ENCODE results near the gene ALAS1. TPM values are rescaled to one million over a fixed set of nuclear protein-coding genes. Genes with fewer than 3 reads are reported as not detected.

The ALAS1 gene
- total and polyA plus RNA-seq, 9 of the 15 experiments (the other 6 are each of a cell fraction or from before 2014, with no cell fraction given), result 21.4 to 49.5 (median 34.4) TPM

- intact Hi-C loops (cut with micrococcal nuclease) (no loop called here), in situ Hi-C loops (cut with MboI) (no loop called here)
- FAIRE-seq (no peak), DNase-seq (ENCODE audit: extremely low read depth in 1 of 4, low spot score in 3 of 4) (no peak), ATAC-seq (no peak)
- H3K79me2 ChIP-seq (ENCODE audit: control insufficient read depth, insufficient read depth, low read length), result peaks cover 36% of the 10 kb centered on the region
- H3K9ac ChIP-seq (ENCODE audit: insufficient read depth in 1 of 2, low read depth in 2 of 2, low read length in 2 of 2), result no peak overlapping the region; a peak in 1 of 4 replicates
- no peaks in the 10 kb centered on the region for H4K20me1 ChIP-seq (replicated peaks; ENCODE audit: control insufficient read depth, insufficient read depth, low read length)
- H3K27me3 ChIP-seq (ENCODE audit: control insufficient read depth in 2 of 2, insufficient read depth in 2 of 2, low read length in 2 of 2), result no peaks in the 10 kb centered on the region
- no peak overlapping the region for H3K27ac ChIP-seq (ENCODE audit: extremely low read depth, low read depth, low read length)
- ChIA-PET POLR2A (interaction anchor here (0.6 kb wide), 1 partner anchor 16 kb away, joined by 3 read pairs; no protein-coding TSS in a partner anchor), CTCF (ENCODE audit: low intra/inter-chr PET ratio) (no interaction called here)
- H2AFZ ChIP-seq (ENCODE audit: low read depth, low read length), result no peak overlapping the region
- 10% methylated on average over 1 of the region's 1 CpG for WGBS (ENCODE audit: insufficient coverage, low coverage, missing lambda C conversion rate)
- H3K9me3 ChIP-seq (replicated peaks; ENCODE audit: control insufficient read depth, insufficient read depth, low read depth, low read length), result no peaks in the 10 kb centered on the region
- H3K4me1 ChIP-seq (replicated peaks in 1 of 2; ENCODE audit: control insufficient read depth in 2 of 2, insufficient read depth in 2 of 2, low read length in 2 of 2), result peaks cover 44 to 47% of the 10 kb centered on the region in 2 experiments
- peaks cover 3% of the 10 kb centered on the region; the same call in 1 of the 3 replicates for H3K36me3 ChIP-seq (ENCODE audit: control insufficient read depth, insufficient read depth, low read length)
- no peak overlapping the region for H3K4me2 ChIP-seq (ENCODE audit: insufficient read depth, low read length)
- H3K9me1 ChIP-seq (ENCODE audit: control insufficient read depth, insufficient read depth, low read length), result no peaks in the 10 kb centered on the region
- H3K4me3 ChIP-seq, result no peak overlapping the region
- BruUV-seq (replicated peaks), result no TSS peak
- TF ChIP-seq CBFA2T3 (IDR thresholded peaks at IDR 0.05), result peak; percentile 56
- 0 out of 4 replicates have a peak, but pooled peaks of 1 of the 2 experiments have one; percentile 30 for TF ChIP-seq RCOR1 (IDR thresholded peaks at IDR 0.05; ENCODE audit: borderline replicate concordance in 1 of 2, low read depth in 2 of 2, low read length in 2 of 2)
- TF ChIP-seq, protein P1, sequence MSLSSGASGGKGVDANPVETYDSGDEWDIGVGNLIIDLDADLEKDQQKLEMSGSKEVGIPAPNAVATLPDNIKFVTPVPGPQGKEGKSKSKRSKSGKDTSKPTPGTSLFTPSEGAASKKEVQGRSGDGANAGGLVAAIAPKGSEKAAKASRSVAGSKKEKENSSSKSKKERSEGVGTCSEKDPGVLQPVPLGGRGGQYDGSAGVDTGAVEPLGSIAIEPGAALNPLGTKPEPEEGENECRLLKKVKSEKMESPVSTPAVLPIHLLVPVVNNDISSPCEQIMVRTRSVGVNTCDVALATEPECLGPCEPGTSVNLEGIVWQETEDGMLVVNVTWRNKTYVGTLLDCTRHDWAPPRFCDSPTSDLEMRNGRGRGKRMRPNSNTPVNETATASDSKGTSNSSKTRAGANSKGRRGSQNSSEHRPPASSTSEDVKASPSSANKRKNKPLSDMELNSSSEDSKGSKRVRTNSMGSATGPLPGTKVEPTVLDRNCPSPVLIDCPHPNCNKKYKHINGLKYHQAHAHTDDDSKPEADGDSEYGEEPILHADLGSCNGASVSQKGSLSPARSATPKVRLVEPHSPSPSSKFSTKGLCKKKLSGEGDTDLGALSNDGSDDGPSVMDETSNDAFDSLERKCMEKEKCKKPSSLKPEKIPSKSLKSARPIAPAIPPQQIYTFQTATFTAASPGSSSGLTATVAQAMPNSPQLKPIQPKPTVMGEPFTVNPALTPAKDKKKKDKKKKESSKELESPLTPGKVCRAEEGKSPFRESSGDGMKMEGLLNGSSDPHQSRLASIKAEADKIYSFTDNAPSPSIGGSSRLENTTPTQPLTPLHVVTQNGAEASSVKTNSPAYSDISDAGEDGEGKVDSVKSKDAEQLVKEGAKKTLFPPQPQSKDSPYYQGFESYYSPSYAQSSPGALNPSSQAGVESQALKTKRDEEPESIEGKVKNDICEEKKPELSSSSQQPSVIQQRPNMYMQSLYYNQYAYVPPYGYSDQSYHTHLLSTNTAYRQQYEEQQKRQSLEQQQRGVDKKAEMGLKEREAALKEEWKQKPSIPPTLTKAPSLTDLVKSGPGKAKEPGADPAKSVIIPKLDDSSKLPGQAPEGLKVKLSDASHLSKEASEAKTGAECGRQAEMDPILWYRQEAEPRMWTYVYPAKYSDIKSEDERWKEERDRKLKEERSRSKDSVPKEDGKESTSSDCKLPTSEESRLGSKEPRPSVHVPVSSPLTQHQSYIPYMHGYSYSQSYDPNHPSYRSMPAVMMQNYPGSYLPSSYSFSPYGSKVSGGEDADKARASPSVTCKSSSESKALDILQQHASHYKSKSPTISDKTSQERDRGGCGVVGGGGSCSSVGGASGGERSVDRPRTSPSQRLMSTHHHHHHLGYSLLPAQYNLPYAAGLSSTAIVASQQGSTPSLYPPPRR (CRISPR knock-in tag; IDR thresholded peaks at IDR 0.05; ENCODE audit: borderline replicate concordance), result no peak
- TF ChIP-seq SP2 (IDR thresholded peaks at IDR 0.05; ENCODE audit: extremely low read depth, low read depth, low read length, poor library complexity, severe bottlenecking), result no peak
- TF ChIP-seq ZNF318 (IDR thresholded peaks at IDR 0.05; ENCODE audit: borderline replicate concordance in 1 of 2, low read depth in 1 of 2), result no peak
- no peak for TF ChIP-seq BRCA1 (IDR thresholded peaks at IDR 0.05)
- TF ChIP-seq BRCA1 (CRISPR knock-in tag; IDR thresholded peaks at IDR 0.05), result no peak
- TF ChIP-seq KAT8 (IDR thresholded peaks at IDR 0.05; ENCODE audit: low read depth), result no peak
- 0 out of 2 replicates have a peak, but pooled peaks have one; percentile 5 for TF ChIP-seq CBFA2T2 (conservative IDR thresholded peaks at IDR 0.05)
Observed at GRCh38 chr3:52242039-52242438, 44.1 kb downstream of the ALAS1 start.

All from K562 (cell line).